ENCODE measurements around the gene GPLD1. TPM values are rescaled to one million over a fixed set of nuclear protein-coding genes. Genes with fewer than 3 reads are reported as not detected.

Gene GPLD1
- total RNA-seq, 1 donor from 2014 or later, result 3.5 TPM

GRCh38 chr6:24444588-24444987, 44.8 kb downstream of the GPLD1 start:
- intact Hi-C loops (cut with DNase I), result no loop called here

GRCh38 chr6:24441599-24441904, 47.8 kb downstream of the GPLD1 start:
- no peak overlapping the region for H3K4me3 ChIP-seq
- H3K27ac ChIP-seq, result no peak overlapping the region
- DNase-seq (ENCODE audit: low spot score in 2 of 2), result no peak
- peaks cover 7 to 13% of the 10 kb centered on the region in 2 donors for H3K36me3 ChIP-seq
- H3K27me3 ChIP-seq, result no peaks in the 10 kb centered on the region
- no peaks in the 10 kb centered on the region for H3K4me1 ChIP-seq
- no peak for TF ChIP-seq CTCF (IDR thresholded peaks at IDR 0.05)
- intact Hi-C loops (cut with DNase I), result no loop called here
- no peaks in the 10 kb centered on the region for H3K9me3 ChIP-seq

More at GRCh38 chr6:24444588-24444987, 44.8 kb downstream of the GPLD1 start:
- TF ChIP-seq CTCF (IDR thresholded peaks at IDR 0.05), result no peak
- no peak overlapping the region for H3K4me3 ChIP-seq
- no peaks in the 10 kb centered on the region for H3K9me3 ChIP-seq
- H3K27me3 ChIP-seq, result no peaks in the 10 kb centered on the region
- DNase-seq (ENCODE audit: low spot score in 2 of 2), result no peak
- peaks cover 5 to 11% of the 10 kb centered on the region in 2 donors for H3K36me3 ChIP-seq
- H3K27ac ChIP-seq, result no peak overlapping the region
- H3K4me1 ChIP-seq, result no peaks in the 10 kb centered on the region

- no peak overlapping the region for H3K27ac ChIP-seq
- intact Hi-C loops (cut with DNase I), result no loop called here
- no peaks in the 10 kb centered on the region for H3K4me1 ChIP-seq
- no peak for DNase-seq (ENCODE audit: low spot score in 2 of 2)
- H3K4me3 ChIP-seq, result no peak overlapping the region
- no peak for TF ChIP-seq CTCF (IDR thresholded peaks at IDR 0.05)
- peaks cover 7 to 13% of the 10 kb centered on the region in 2 donors for H3K36me3 ChIP-seq
- H3K9me3 ChIP-seq, result no peaks in the 10 kb centered on the region
- H3K27me3 ChIP-seq, result no peaks in the 10 kb centered on the region
Measured at GRCh38 chr6:24440897-24441598, 48.3 kb downstream of the GPLD1 start.

GRCh38 chr6:24439858-24440539, 49.4 kb downstream of the GPLD1 start:
- DNase-seq (ENCODE audit: low spot score in 2 of 2), result no peak
- Histone ChIP-seq H3K4me1 (no peaks in the 10 kb centered on the region), H3K27me3 (no peaks in the 10 kb centered on the region), H3K27ac (no peak overlapping the region), H3K9me3 (no peaks in the 10 kb centered on the region), H3K4me3 (no peak overlapping the region), H3K36me3 (peaks cover 2 to 6% of the 10 kb centered on the region in 2 donors)
- no peak for TF ChIP-seq CTCF (IDR thresholded peaks at IDR 0.05)
- intact Hi-C loops (cut with DNase I), result no loop called here

GRCh38 chr6:24436979-24437378, 52.4 kb downstream of the GPLD1 start:
- no peaks in the 10 kb centered on the region for H3K27me3 ChIP-seq
- no peak overlapping the region for H3K4me3 ChIP-seq
- no peaks in the 10 kb centered on the region for H3K9me3 ChIP-seq
- no peak for DNase-seq (ENCODE audit: low spot score in 2 of 2)
- no peak overlapping the region for H3K27ac ChIP-seq
- intact Hi-C loops (cut with DNase I), result no loop called here
- no peaks in the 10 kb centered on the region for H3K4me1 ChIP-seq
- peaks cover 2 to 9% of the 10 kb centered on the region in 2 donors for H3K36me3 ChIP-seq
- no peak for TF ChIP-seq CTCF (IDR thresholded peaks at IDR 0.05)
